ENCODE data around the gene NEDD8. TPM values are rescaled to one million over a fixed set of nuclear protein-coding genes. Genes with fewer than 3 reads are reported as not detected.

Gene NEDD8
- total and polyA plus RNA-seq, 2 experiments from 2014 or later = 264 to 492 TPM

- TF ChIP-seq CTCF (IDR thresholded peaks at IDR 0.05; ENCODE audit: low read depth, low read length) = no peak
- H3K4me1 ChIP-seq (ENCODE audit: low read depth) = peaks cover 18% of the 10 kb centered on the region
- H3K36me3 ChIP-seq = no peaks in the 10 kb centered on the region
- H3K27ac ChIP-seq = no peak overlapping the region
- no peaks in the 10 kb centered on the region for H3K9me3 ChIP-seq (ENCODE audit: low read depth)
- no peaks in the 10 kb centered on the region for H3K27me3 ChIP-seq
- no peak overlapping the region for H3K4me3 ChIP-seq
- peak in 1 of 2 donors; percentile 74 for DNase-seq (ENCODE audit: low read depth in 1 of 2, low spot score in 1 of 2)
These were observed 27.3 kb upstream of the NEDD8 start for GRCh38 chr14:24259282-24260025.

- no peak overlapping the region for H3K4me3 ChIP-seq
- H3K27me3 ChIP-seq = no peaks in the 10 kb centered on the region
- H3K27ac ChIP-seq = no peak overlapping the region
- DNase-seq (ENCODE audit: low read depth in 1 of 2, low spot score in 1 of 2) = no peak
- H3K4me1 ChIP-seq (ENCODE audit: low read depth) = peaks cover 18% of the 10 kb centered on the region
- H3K36me3 ChIP-seq = no peaks in the 10 kb centered on the region
- no peaks in the 10 kb centered on the region for H3K9me3 ChIP-seq (ENCODE audit: low read depth)
- no peak for TF ChIP-seq CTCF (IDR thresholded peaks at IDR 0.05; ENCODE audit: low read depth, low read length)
These were observed 26.5 kb upstream of the NEDD8 start for GRCh38 chr14:24258548-24259265.

GRCh38 chr14:24258119-24258518 is 26.0 kb upstream of the NEDD8 start:
- no peak overlapping the region for H3K4me3 ChIP-seq
- no peak for DNase-seq (ENCODE audit: low read depth in 1 of 2, low spot score in 1 of 2)
- H3K4me1 ChIP-seq (ENCODE audit: low read depth) = peaks cover 18% of the 10 kb centered on the region
- H3K27me3 ChIP-seq = no peaks in the 10 kb centered on the region
- no peaks in the 10 kb centered on the region for H3K9me3 ChIP-seq (ENCODE audit: low read depth)
- no peaks in the 10 kb centered on the region for H3K36me3 ChIP-seq
- TF ChIP-seq CTCF (IDR thresholded peaks at IDR 0.05; ENCODE audit: low read depth, low read length) = no peak
- no peak overlapping the region for H3K27ac ChIP-seq

GRCh38 chr14:24256960-24257359 is 24.8 kb upstream of the NEDD8 start:
- DNase-seq (ENCODE audit: low read depth in 1 of 2, low spot score in 1 of 2) = no peak
- no peaks in the 10 kb centered on the region for H3K27me3 ChIP-seq
- no peak overlapping the region for H3K4me3 ChIP-seq
- H3K36me3 ChIP-seq = no peaks in the 10 kb centered on the region
- no peak for TF ChIP-seq CTCF (IDR thresholded peaks at IDR 0.05; ENCODE audit: low read depth, low read length)
- H3K9me3 ChIP-seq (ENCODE audit: low read depth) = no peaks in the 10 kb centered on the region
- H3K27ac ChIP-seq = peak overlapping the region; percentile 74
- H3K4me1 ChIP-seq (ENCODE audit: low read depth) = peaks cover 18% of the 10 kb centered on the region

- H3K27ac ChIP-seq = no peak overlapping the region
- no peaks in the 10 kb centered on the region for H3K9me3 ChIP-seq (ENCODE audit: low read depth)
- no peak overlapping the region for H3K4me3 ChIP-seq
- no peaks in the 10 kb centered on the region for H3K27me3 ChIP-seq
- no peaks in the 10 kb centered on the region for H3K36me3 ChIP-seq
- DNase-seq (ENCODE audit: low read depth in 1 of 2, low spot score in 1 of 2) = no peak
- H3K4me1 ChIP-seq (ENCODE audit: low read depth) = peaks cover 18% of the 10 kb centered on the region
- TF ChIP-seq CTCF (IDR thresholded peaks at IDR 0.05; ENCODE audit: low read depth, low read length) = no peak
These were observed 24.0 kb upstream of the NEDD8 start for GRCh38 chr14:24255931-24256711.
